HepG2 (cell line): ENCODE measurements around the gene GSPT1. TPM values are rescaled to one million over a fixed set of nuclear protein-coding genes. Genes with fewer than 3 reads are reported as not detected.
A peak's percentile ranks its signal among the peaks of the same experiment; 100 is the strongest.

ENCODE experiments used
- ESRRA ChIP-seq: sonication (generic); formaldehyde crosslinking; IDR thresholded peaks from 2 replicates; pipeline ENCODE4 v1.5.1; 2020; ENCODE audit warnings: mild to moderate bottlenecking, low read depth, missing genetic modification reagents
- HIVEP1 ChIP-seq: sonication (generic); formaldehyde crosslinking; IDR thresholded peaks from 2 replicates; pipeline ENCODE4 v1.4.0; 2020; ENCODE audit warnings: mild to moderate bottlenecking, missing genetic modification reagents
- IRF2 ChIP-seq: IDR thresholded peaks from 2 replicates; pipeline ENCODE4 v1.6.1; 2018; ENCODE audit warnings: missing genetic modification reagents, missing compliant biosample characterization
- NFIC ChIP-seq: IDR thresholded peaks from 2 replicates; pipeline ENCODE4 v1.6.1; 2012; ENCODE audit warnings: mild to moderate bottlenecking, low read length, inconsistent platforms
- NR1H2 ChIP-seq: sonication (generic); formaldehyde crosslinking; IDR thresholded peaks from 2 replicates; pipeline ENCODE4 v1.8.1; 2022; ENCODE audit warnings: low read depth, missing genetic modification reagents, borderline replicate concordance
- POGZ ChIP-seq: sonication (generic); formaldehyde crosslinking; IDR thresholded peaks from 2 replicates; pipeline ENCODE4 v1.4.0; 2020; ENCODE audit warnings: mild to moderate bottlenecking, missing genetic modification reagents
- SAFB2 ChIP-seq: sonication (generic); formaldehyde crosslinking; IDR thresholded peaks from 2 replicates; pipeline ENCODE4 v1.5.1; 2020; ENCODE audit warnings: missing genetic modification reagents, low read depth, mild to moderate bottlenecking, borderline replicate concordance
- SMARCC2 ChIP-seq: fragments of 450-650 bp; IDR thresholded peaks from 2 replicates; pipeline ENCODE4 v1.6.1; 2017; ENCODE audit warnings: antibody characterized with exemption, mild to moderate bottlenecking
- ZFY ChIP-seq: sonication (generic); formaldehyde crosslinking; IDR thresholded peaks from 2 replicates; pipeline ENCODE4 v1.4.0; 2020; ENCODE audit warnings: missing genetic modification reagents
- ZMAT3 ChIP-seq: sonication (generic); formaldehyde crosslinking; conservative IDR thresholded peaks from 2 replicates; pipeline ENCODE4 v1.7.0; 2021; ENCODE audit warnings: missing genetic modification reagents
- ZNF570 ChIP-seq: sonication (generic); formaldehyde crosslinking; IDR thresholded peaks from 2 replicates; pipeline ENCODE4 v1.4.0; 2020; ENCODE audit warnings: mild to moderate bottlenecking, missing genetic modification reagents, borderline replicate concordance
- ZNF703 ChIP-seq: sonication (generic); formaldehyde crosslinking; IDR thresholded peaks from 2 replicates; pipeline ENCODE4 v1.5.1; 2020; ENCODE audit warnings: missing genetic modification reagents, mild to moderate bottlenecking, moderate library complexity, borderline replicate concordance
- ZSCAN31 ChIP-seq: sonication (generic); formaldehyde crosslinking; IDR thresholded peaks from 2 replicates; pipeline ENCODE4 v1.5.0; 2020; ENCODE audit warnings: low read depth, mild to moderate bottlenecking, missing genetic modification reagents
- ZZZ3 ChIP-seq: sonication (generic); formaldehyde crosslinking; IDR thresholded peaks from 2 replicates; pipeline ENCODE4 v1.4.0; 2020; ENCODE audit warnings: missing genetic modification reagents, mild to moderate bottlenecking, borderline replicate concordance
- polyA plus RNA-seq, 8 experiments: library from polyadenylated mRNA; depleted of rRNA in 3 of 8; stranded (reverse) in 7 of 8; unstranded in 1 of 8; fragments of >200 nt; fragmentation: Illumina TruSeq in 4 of 8; extraction: Trizol in 4 of 8; gene quantifications; 2 replicates each; pipeline versions ENCODE4 v1.2.1 to v1.2.3, GENCODE V29; 2011 to 2016; ENCODE audit warnings: low read depth in 4 of 8, missing spikeins in 1 of 8, mixed read lengths in 1 of 8; ENCODE audit not compliant: insufficient read depth in 1 of 8
- total RNA-seq, 5 experiments: library from RNA; depleted of rRNA; stranded (reverse); fragments of >200 nt; fragmentation: Illumina TruSeq; extraction: Trizol; gene quantifications; 2 replicates each; pipeline ENCODE4 v1.2.3, GENCODE V29; 2016; ENCODE audit warnings: low read depth in 1 of 5
- TF ChIP-seq, protein P1 (sequence below): sonication (generic); formaldehyde crosslinking; conservative IDR thresholded peaks from 2 replicates; pipeline ENCODE4 v1.5.0; 2020; ENCODE audit warnings: missing genetic modification reagents
- TF ChIP-seq, protein P2 (sequence below): sonication (generic); formaldehyde crosslinking; IDR thresholded peaks from 2 replicates; pipeline ENCODE4 v1.4.0; 2020; ENCODE audit warnings: mild to moderate bottlenecking, low read depth, missing genetic modification reagents
- TF ChIP-seq, protein P3 (sequence below): sonication (generic); formaldehyde crosslinking; conservative IDR thresholded peaks from 2 replicates; pipeline ENCODE4 v1.8.0; 2022; ENCODE audit warnings: mild to moderate bottlenecking, moderate library complexity, missing genetic modification reagents
- TF ChIP-seq, protein P4 (sequence below): IDR thresholded peaks from 2 replicates; pipeline ENCODE4 v1.4.0; 2020; ENCODE audit warnings: mild to moderate bottlenecking, missing genetic modification reagents

Gene GSPT1
- total and polyA plus RNA-seq, 2 of the 13 experiments (the other 11 are each of a cell fraction or from before 2014, with no cell fraction given) = 120 to 316 TPM

DNA sequence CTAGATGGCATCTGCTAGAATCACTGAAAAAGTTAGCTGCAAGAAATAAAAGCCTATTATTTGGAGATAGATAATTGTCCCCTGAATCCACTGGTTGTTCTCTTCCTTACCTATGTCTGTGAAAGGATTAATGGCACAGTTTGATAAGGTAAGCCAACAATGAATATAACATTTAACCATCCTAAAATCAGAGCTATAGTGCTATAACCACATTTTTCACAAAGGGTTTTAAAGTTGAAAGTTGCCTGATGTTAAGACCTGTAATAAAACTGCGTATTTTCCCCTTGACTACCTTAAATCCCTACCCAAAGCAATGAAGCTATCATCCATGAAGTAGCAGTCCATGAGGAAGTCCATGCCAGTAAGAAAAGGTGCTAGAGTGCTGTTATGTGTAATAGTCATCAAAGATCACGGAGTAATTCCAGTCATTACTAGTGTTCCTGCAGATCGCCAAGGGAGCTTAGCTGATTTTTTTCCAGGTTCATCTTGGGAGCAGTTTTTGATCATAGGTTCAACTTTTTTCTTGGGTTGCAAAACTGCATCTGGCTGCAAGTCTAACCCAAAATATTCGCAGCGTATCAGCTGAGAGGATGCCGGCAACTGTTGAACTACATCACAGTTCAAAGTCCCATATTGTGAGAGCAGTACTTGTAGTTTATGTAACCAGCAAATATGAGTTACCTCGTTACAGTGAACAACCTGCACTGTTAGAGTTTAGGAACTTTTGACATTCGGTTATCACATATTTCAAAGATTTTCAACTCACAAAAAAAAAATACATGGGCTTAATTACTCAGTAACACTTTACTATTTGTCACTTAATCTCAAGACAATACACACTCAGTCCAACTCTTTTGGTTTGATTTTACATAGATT lies 46.2 kb downstream of the GSPT1 start (continued):
- TF ChIP-seq ZFY (CRISPR knock-in tag) = no peak; the same call in 1 of the 2 replicates
- no peak for TF ChIP-seq ZSCAN31 (CRISPR knock-in tag)
- peak; percentile 75; the same call in 1 of the 2 replicates for TF ChIP-seq IRF2 (CRISPR knock-in tag)
- no peak for TF ChIP-seq ESRRA
- peak; percentile 18; the same call in 1 of the 2 replicates for TF ChIP-seq POGZ (CRISPR knock-in tag)
- TF ChIP-seq, protein P1, sequence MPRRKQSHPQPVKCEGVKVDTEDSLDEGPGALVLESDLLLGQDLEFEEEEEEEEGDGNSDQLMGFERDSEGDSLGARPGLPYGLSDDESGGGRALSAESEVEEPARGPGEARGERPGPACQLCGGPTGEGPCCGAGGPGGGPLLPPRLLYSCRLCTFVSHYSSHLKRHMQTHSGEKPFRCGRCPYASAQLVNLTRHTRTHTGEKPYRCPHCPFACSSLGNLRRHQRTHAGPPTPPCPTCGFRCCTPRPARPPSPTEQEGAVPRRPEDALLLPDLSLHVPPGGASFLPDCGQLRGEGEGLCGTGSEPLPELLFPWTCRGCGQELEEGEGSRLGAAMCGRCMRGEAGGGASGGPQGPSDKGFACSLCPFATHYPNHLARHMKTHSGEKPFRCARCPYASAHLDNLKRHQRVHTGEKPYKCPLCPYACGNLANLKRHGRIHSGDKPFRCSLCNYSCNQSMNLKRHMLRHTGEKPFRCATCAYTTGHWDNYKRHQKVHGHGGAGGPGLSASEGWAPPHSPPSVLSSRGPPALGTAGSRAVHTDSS (CRISPR knock-in tag) = no peak
- TF ChIP-seq HIVEP1 (CRISPR knock-in tag) = no peak
- TF ChIP-seq, protein P2, sequence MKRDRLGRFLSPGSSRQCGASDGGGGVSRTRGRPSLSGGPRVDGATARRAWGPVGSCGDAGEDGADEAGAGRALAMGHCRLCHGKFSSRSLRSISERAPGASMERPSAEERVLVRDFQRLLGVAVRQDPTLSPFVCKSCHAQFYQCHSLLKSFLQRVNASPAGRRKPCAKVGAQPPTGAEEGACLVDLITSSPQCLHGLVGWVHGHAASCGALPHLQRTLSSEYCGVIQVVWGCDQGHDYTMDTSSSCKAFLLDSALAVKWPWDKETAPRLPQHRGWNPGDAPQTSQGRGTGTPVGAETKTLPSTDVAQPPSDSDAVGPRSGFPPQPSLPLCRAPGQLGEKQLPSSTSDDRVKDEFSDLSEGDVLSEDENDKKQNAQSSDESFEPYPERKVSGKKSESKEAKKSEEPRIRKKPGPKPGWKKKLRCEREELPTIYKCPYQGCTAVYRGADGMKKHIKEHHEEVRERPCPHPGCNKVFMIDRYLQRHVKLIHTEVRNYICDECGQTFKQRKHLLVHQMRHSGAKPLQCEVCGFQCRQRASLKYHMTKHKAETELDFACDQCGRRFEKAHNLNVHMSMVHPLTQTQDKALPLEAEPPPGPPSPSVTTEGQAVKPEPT (CRISPR knock-in tag) = no peak
- TF ChIP-seq ZNF703 = no peak
- peak; percentile 47; the same call in 1 of the 2 replicates for TF ChIP-seq NFIC
- TF ChIP-seq, protein P3, sequence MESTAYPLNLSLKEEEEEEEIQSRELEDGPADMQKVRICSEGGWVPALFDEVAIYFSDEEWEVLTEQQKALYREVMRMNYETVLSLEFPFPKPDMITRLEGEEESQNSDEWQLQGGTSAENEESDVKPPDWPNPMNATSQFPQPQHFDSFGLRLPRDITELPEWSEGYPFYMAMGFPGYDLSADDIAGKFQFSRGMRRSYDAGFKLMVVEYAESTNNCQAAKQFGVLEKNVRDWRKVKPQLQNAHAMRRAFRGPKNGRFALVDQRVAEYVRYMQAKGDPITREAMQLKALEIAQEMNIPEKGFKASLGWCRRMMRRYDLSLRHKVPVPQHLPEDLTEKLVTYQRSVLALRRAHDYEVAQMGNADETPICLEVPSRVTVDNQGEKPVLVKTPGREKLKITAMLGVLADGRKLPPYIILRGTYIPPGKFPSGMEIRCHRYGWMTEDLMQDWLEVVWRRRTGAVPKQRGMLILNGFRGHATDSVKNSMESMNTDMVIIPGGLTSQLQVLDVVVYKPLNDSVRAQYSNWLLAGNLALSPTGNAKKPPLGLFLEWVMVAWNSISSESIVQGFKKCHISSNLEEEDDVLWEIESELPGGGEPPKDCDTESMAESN (CRISPR knock-in tag) = no peak
- no peak for TF ChIP-seq NR1H2 (CRISPR knock-in tag)
- no peak for TF ChIP-seq ZMAT3 (CRISPR knock-in tag)
- no peak for TF ChIP-seq ZNF570 (CRISPR knock-in tag)
- TF ChIP-seq, protein P4, sequence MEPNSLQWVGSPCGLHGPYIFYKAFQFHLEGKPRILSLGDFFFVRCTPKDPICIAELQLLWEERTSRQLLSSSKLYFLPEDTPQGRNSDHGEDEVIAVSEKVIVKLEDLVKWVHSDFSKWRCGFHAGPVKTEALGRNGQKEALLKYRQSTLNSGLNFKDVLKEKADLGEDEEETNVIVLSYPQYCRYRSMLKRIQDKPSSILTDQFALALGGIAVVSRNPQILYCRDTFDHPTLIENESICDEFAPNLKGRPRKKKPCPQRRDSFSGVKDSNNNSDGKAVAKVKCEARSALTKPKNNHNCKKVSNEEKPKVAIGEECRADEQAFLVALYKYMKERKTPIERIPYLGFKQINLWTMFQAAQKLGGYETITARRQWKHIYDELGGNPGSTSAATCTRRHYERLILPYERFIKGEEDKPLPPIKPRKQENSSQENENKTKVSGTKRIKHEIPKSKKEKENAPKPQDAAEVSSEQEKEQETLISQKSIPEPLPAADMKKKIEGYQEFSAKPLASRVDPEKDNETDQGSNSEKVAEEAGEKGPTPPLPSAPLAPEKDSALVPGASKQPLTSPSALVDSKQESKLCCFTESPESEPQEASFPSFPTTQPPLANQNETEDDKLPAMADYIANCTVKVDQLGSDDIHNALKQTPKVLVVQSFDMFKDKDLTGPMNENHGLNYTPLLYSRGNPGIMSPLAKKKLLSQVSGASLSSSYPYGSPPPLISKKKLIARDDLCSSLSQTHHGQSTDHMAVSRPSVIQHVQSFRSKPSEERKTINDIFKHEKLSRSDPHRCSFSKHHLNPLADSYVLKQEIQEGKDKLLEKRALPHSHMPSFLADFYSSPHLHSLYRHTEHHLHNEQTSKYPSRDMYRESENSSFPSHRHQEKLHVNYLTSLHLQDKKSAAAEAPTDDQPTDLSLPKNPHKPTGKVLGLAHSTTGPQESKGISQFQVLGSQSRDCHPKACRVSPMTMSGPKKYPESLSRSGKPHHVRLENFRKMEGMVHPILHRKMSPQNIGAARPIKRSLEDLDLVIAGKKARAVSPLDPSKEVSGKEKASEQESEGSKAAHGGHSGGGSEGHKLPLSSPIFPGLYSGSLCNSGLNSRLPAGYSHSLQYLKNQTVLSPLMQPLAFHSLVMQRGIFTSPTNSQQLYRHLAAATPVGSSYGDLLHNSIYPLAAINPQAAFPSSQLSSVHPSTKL (CRISPR knock-in tag) = peak; percentile 97
- TF ChIP-seq SAFB2 (CRISPR knock-in tag) = no peak
- TF ChIP-seq SMARCC2 = no peak
- no peak for TF ChIP-seq ZZZ3 (CRISPR knock-in tag)
